Astrocyte of the cerebellum (primary cell): ENCODE data around the gene IFNLR1.
A peak's percentile ranks its signal among the peaks of the same experiment; 100 is the strongest.

Experiments
- DNase-seq: peaks from one replicate; pipeline ENCODE4 v3.0.0-alpha.2; 2011; ENCODE audit warnings: low read depth
- H3K4me3 ChIP-seq: 2 replicates; pipeline ENCODE4 v1.5.1; 2011; ENCODE audit warnings: mild to moderate bottlenecking, low read depth, low read length, moderate library complexity
- CTCF ChIP-seq: IDR thresholded peaks from 2 replicates; pipeline ENCODE4 v1.5.1; 2012; ENCODE audit warnings: low read length, low read depth, moderate library complexity, mild to moderate bottlenecking; ENCODE audit errors: missing control alignments
- in situ Hi-C: cut with HindIII; loops from 2 replicates; pipeline ENCODE4 v1.10.0; 2017; ENCODE audit warnings: low sequenced_read_pairs

Gene IFNLR1

GRCh38 chr1:24182061-24182460 is 5.0 kb downstream of the IFNLR1 start:
- H3K4me3 ChIP-seq: no peak overlapping the region
- DNase-seq: no peak
- in situ Hi-C loops: no loop called here
- TF ChIP-seq CTCF: no peak

GRCh38 chr1:24181619-24182018 is 5.5 kb downstream of the IFNLR1 start:
- no peak for TF ChIP-seq CTCF
- in situ Hi-C loops: no loop called here
- DNase-seq: peak; percentile 29
- no peak overlapping the region for H3K4me3 ChIP-seq

GRCh38 chr1:24180676-24181075 is 6.4 kb downstream of the IFNLR1 start:
- no peak overlapping the region for H3K4me3 ChIP-seq
- in situ Hi-C loops: no loop called here
- no peak for TF ChIP-seq CTCF
- no peak for DNase-seq

GRCh38 chr1:24179251-24179840 is 7.7 kb downstream of the IFNLR1 start:
- no peak for DNase-seq
- no peak for TF ChIP-seq CTCF
- H3K4me3 ChIP-seq: no peak overlapping the region
- in situ Hi-C loops: no loop called here

GRCh38 chr1:24178407-24178806 is 8.7 kb downstream of the IFNLR1 start:
- no peak for TF ChIP-seq CTCF
- in situ Hi-C loops: no loop called here
- no peak overlapping the region for H3K4me3 ChIP-seq
- no peak for DNase-seq

- in situ Hi-C loops: no loop called here
These were observed 9.9 kb downstream of the IFNLR1 start for GRCh38 chr1:24177161-24177560.

More at GRCh38 chr1:24177161-24177560, 9.9 kb downstream of the IFNLR1 start:
- no peak overlapping the region for H3K4me3 ChIP-seq
- no peak for DNase-seq
- no peak for TF ChIP-seq CTCF
